ENCODE results near the gene CEP131.

GRCh38 chr17:81236784-81237183, 14.0 kb upstream of the CEP131 start:
- TF ChIP-seq CTCF (IDR thresholded peaks at IDR 0.05; ENCODE audit: insufficient read depth, low read length) (no peak), GABPA (IDR thresholded peaks at IDR 0.05; ENCODE audit: low read depth) (no peak), POLR2AphosphoS5 (IDR thresholded peaks at IDR 0.05; ENCODE audit: low read depth) (no peak), SPI1 (IDR thresholded peaks at IDR 0.05; ENCODE audit: borderline replicate concordance, low read depth) (no peak)
- TF ChIP-seq, protein P1, sequence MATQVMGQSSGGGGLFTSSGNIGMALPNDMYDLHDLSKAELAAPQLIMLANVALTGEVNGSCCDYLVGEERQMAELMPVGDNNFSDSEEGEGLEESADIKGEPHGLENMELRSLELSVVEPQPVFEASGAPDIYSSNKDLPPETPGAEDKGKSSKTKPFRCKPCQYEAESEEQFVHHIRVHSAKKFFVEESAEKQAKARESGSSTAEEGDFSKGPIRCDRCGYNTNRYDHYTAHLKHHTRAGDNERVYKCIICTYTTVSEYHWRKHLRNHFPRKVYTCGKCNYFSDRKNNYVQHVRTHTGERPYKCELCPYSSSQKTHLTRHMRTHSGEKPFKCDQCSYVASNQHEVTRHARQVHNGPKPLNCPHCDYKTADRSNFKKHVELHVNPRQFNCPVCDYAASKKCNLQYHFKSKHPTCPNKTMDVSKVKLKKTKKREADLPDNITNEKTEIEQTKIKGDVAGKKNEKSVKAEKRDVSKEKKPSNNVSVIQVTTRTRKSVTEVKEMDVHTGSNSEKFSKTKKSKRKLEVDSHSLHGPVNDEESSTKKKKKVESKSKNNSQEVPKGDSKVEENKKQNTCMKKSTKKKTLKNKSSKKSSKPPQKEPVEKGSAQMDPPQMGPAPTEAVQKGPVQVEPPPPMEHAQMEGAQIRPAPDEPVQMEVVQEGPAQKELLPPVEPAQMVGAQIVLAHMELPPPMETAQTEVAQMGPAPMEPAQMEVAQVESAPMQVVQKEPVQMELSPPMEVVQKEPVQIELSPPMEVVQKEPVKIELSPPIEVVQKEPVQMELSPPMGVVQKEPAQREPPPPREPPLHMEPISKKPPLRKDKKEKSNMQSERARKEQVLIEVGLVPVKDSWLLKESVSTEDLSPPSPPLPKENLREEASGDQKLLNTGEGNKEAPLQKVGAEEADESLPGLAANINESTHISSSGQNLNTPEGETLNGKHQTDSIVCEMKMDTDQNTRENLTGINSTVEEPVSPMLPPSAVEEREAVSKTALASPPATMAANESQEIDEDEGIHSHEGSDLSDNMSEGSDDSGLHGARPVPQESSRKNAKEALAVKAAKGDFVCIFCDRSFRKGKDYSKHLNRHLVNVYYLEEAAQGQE (IDR thresholded peaks at IDR 0.05; ENCODE audit: insufficient replicate concordance, low read depth) = no peak

All from HL-60 (cell line).